Right atrium auricular region (tissue), 2 donors: ENCODE data around the gene KIF1A. TPM values are rescaled to one million over a fixed set of nuclear protein-coding genes. Genes with fewer than 3 reads are reported as not detected.

Experiments used
- DNase-seq: peaks from one replicate; pipeline ENCODE4 v3.0.0-alpha.2; 2019; ENCODE audit warnings: low spot score
- H3K27ac ChIP-seq, 2 donors: fragments of 200-600 bp; sonication (generic); 1 replicate in 1 of 2; 2 replicates in 1 of 2; pipeline ENCODE4 v1.5.1; 2016 to 2019
- H3K27me3 ChIP-seq, 2 donors: fragments of 200-600 bp; sonication (generic); one replicate each; pipeline versions ENCODE4 v1.5.1 to v1.6.0; 2017 to 2019
- H3K36me3 ChIP-seq: fragments of 200-600 bp; sonication (generic); one replicate; pipeline ENCODE4 v1.5.1; 2016
- H3K4me1 ChIP-seq, 2 donors: fragments of 200-600 bp; sonication (generic); one replicate each; pipeline versions ENCODE4 v1.5.1 to v1.6.0; 2017 to 2019
- H3K4me3 ChIP-seq, 2 donors: fragments of 200-600 bp; sonication (generic); 1 replicate in 1 of 2; 2 replicates in 1 of 2; pipeline ENCODE4 v1.5.1; 2017 to 2019; ENCODE audit warnings: mild to moderate bottlenecking in 1 of 2, moderate library complexity in 1 of 2
- H3K9me3 ChIP-seq, 2 donors: fragments of 200-600 bp; sonication (generic); one replicate each; pipeline ENCODE4 v1.5.1; 2019
- CTCF ChIP-seq, 2 donors: fragments of 200-600 bp; sonication (generic); IDR thresholded peaks; one replicate each; pipeline ENCODE4 v1.5.1; 2019; ENCODE audit warnings: antibody characterized with exemption in 2 of 2
- total RNA-seq, 2 donors: library from RNA; depleted of rRNA; stranded (reverse); fragments of >200 nt; gene quantifications; one replicate each; pipeline ENCODE4 v1.1.0, GENCODE V29; 2016

The KIF1A gene
- total RNA-seq, 2 donors from 2014 or later, result 41.8 to 43.7 TPM

GRCh38 chr2:240760576-240761246 lies 59.3 kb downstream of the KIF1A start:
- no peak overlapping the region for H3K4me3 ChIP-seq
- H3K27me3 ChIP-seq, result no peaks in the 10 kb centered on the region
- no peak for TF ChIP-seq CTCF (IDR thresholded peaks at IDR 0.05)
- no peaks in the 10 kb centered on the region for H3K4me1 ChIP-seq
- no peak overlapping the region for H3K27ac ChIP-seq
- H3K9me3 ChIP-seq, result no peaks in the 10 kb centered on the region
- no peak for DNase-seq
- H3K36me3 ChIP-seq, result peaks cover 17% of the 10 kb centered on the region

GRCh38 chr2:240760121-240760520 lies 59.9 kb downstream of the KIF1A start:
- Histone ChIP-seq H3K9me3 (no peaks in the 10 kb centered on the region), H3K27me3 (no peaks in the 10 kb centered on the region), H3K4me3 (no peak overlapping the region), H3K27ac (no peak overlapping the region), H3K36me3 (peaks cover 17% of the 10 kb centered on the region), H3K4me1 (no peaks in the 10 kb centered on the region)
- TF ChIP-seq CTCF (IDR thresholded peaks at IDR 0.05), result no peak
- DNase-seq, result no peak

GRCh38 chr2:240759459-240759858 lies 60.6 kb downstream of the KIF1A start:
- peaks cover 17% of the 10 kb centered on the region for H3K36me3 ChIP-seq
- TF ChIP-seq CTCF (IDR thresholded peaks at IDR 0.05), result no peak
- no peaks in the 10 kb centered on the region for H3K27me3 ChIP-seq
- no peak overlapping the region for H3K27ac ChIP-seq
- no peaks in the 10 kb centered on the region for H3K9me3 ChIP-seq
- H3K4me3 ChIP-seq, result no peak overlapping the region
- no peak for DNase-seq
- no peaks in the 10 kb centered on the region for H3K4me1 ChIP-seq

GRCh38 chr2:240757086-240757614 lies 62.9 kb downstream of the KIF1A start:
- H3K4me1 ChIP-seq, result no peaks in the 10 kb centered on the region
- no peak for DNase-seq
- no peaks in the 10 kb centered on the region for H3K9me3 ChIP-seq
- no peak for TF ChIP-seq CTCF (IDR thresholded peaks at IDR 0.05)
- peaks cover 10% of the 10 kb centered on the region for H3K36me3 ChIP-seq
- H3K27ac ChIP-seq, result no peak overlapping the region
- no peaks in the 10 kb centered on the region for H3K27me3 ChIP-seq
- no peak overlapping the region for H3K4me3 ChIP-seq

- Histone ChIP-seq H3K27ac (no peak overlapping the region), H3K27me3 (no peaks in the 10 kb centered on the region), H3K9me3 (no peaks in the 10 kb centered on the region), H3K4me1 (no peaks in the 10 kb centered on the region), H3K36me3 (no peaks in the 10 kb centered on the region), H3K4me3 (no peak overlapping the region)
- no peak for TF ChIP-seq CTCF (IDR thresholded peaks at IDR 0.05)
- DNase-seq, result no peak
Measured at GRCh38 chr2:240752209-240752608, 67.8 kb downstream of the KIF1A start.

- no peak for DNase-seq
- no peak overlapping the region for H3K27ac ChIP-seq
- H3K9me3 ChIP-seq, result no peaks in the 10 kb centered on the region
- no peaks in the 10 kb centered on the region for H3K27me3 ChIP-seq
- H3K4me1 ChIP-seq, result no peaks in the 10 kb centered on the region
- H3K4me3 ChIP-seq, result no peak overlapping the region
- TF ChIP-seq CTCF (IDR thresholded peaks at IDR 0.05), result no peak
- H3K36me3 ChIP-seq, result peaks cover 6% of the 10 kb centered on the region
Measured at GRCh38 chr2:240750409-240750808, 69.6 kb downstream of the KIF1A start.
